HG03439 (cell line): ENCODE measurements around the gene HYPK.
"Not testable (repeated sequence)": the region's sequence is repeated elsewhere in the genome, so short reads cannot be mapped to it uniquely, and the experiment has no call there.

ENCODE experiments used
- ATAC-seq: cut with Tn5 transposase; IDR thresholded peaks from one replicate; pipeline ENCODE4 v1.9.1; 2021; ENCODE audit warnings: mild to moderate bottlenecking, moderate library complexity; ENCODE audit not compliant: unreplicated experiment

The HYPK gene

GRCh38 chr15:43832485-43832884 lies 32.1 kb downstream of the HYPK start:
- not testable (repeated sequence) for ATAC-seq

GRCh38 chr15:43845421-43845820 lies 45.0 kb downstream of the HYPK start:
- ATAC-seq = no peak

- ATAC-seq = no peak
These were observed 50.9 kb downstream of the HYPK start for GRCh38 chr15:43851251-43851650.

GRCh38 chr15:43852607-43853006 lies 52.2 kb downstream of the HYPK start:
- no peak for ATAC-seq
